ENCODE results near the gene TIAM2.
"Not testable (repeated sequence)": the region's sequence is repeated elsewhere in the genome, so short reads cannot be mapped to it uniquely, and the experiment has no call there.

TIAM2 gene

GRCh38 chr6:155090166-155090565, 95.1 kb downstream of the TIAM2 start:
- TF ChIP-seq CTCF (conservative IDR thresholded peaks at IDR 0.05) = no peak
- H3K27ac ChIP-seq = no peak overlapping the region

- H3K27ac ChIP-seq = no peak overlapping the region
- no peak for TF ChIP-seq CTCF (conservative IDR thresholded peaks at IDR 0.05)
These were observed 96.6 kb downstream of the TIAM2 start for GRCh38 chr6:155091756-155092155.

GRCh38 chr6:155093430-155093829, 98.3 kb downstream of the TIAM2 start:
- no peak overlapping the region for H3K27ac ChIP-seq
- TF ChIP-seq CTCF (conservative IDR thresholded peaks at IDR 0.05) = no peak

- H3K27ac ChIP-seq = no peak overlapping the region
- no peak for TF ChIP-seq CTCF (conservative IDR thresholded peaks at IDR 0.05)
These were observed 105.0 kb downstream of the TIAM2 start for GRCh38 chr6:155100087-155100486.

- no peak overlapping the region for H3K27ac ChIP-seq
- no peak for TF ChIP-seq CTCF (conservative IDR thresholded peaks at IDR 0.05)
These were observed 105.5 kb downstream of the TIAM2 start for GRCh38 chr6:155100591-155100990.

GRCh38 chr6:155103083-155103645, 108.0 kb downstream of the TIAM2 start:
- H3K27ac ChIP-seq = not testable (repeated sequence)

GRCh38 chr6:155103816-155104366, 108.8 kb downstream of the TIAM2 start:
- H3K27ac ChIP-seq = no peak overlapping the region
- no peak for TF ChIP-seq CTCF (conservative IDR thresholded peaks at IDR 0.05)

GRCh38 chr6:155106456-155107115, 111.5 kb downstream of the TIAM2 start:
- no peak overlapping the region for H3K27ac ChIP-seq
- TF ChIP-seq CTCF (conservative IDR thresholded peaks at IDR 0.05) = no peak

Data from VCaP (cell line).